Activated T-helper 17 cell treated with anti-CD3 and anti-CD28 coated beads, Interleukin-2, amount 50 U/mL, for 72 hours (primary cell): ENCODE measurements around the gene SPDYE17. TPM values are rescaled to one million over a fixed set of nuclear protein-coding genes. Genes with fewer than 3 reads are reported as not detected.

Experiments used
- total RNA-seq, 2 donors: library from RNA; stranded (reverse); gene quantifications; one replicate each; pipeline ENCODE4 v1.2.3, GENCODE V29; 2022

The SPDYE17 gene
- total RNA-seq, 2 donors from 2014 or later: not detected

Other genes starting within 250 kb of the SPDYE17 start
- gene SPDYE18, start 30.2 kb upstream of the SPDYE17 start, total RNA-seq: not detected
- 1 to 10 TPM; 3.3 to 6.6 TPM for gene CCDC146, start 90.3 kb upstream of the SPDYE17 start, total RNA-seq
- gene FGL2, start 167.5 kb upstream of the SPDYE17 start, total RNA-seq: under 1 TPM; 0.16 to 0.56 TPM